HEK293T (cell line): ENCODE data around the gene CRYL1.

ENCODE experiments used
- BHLHE40 ChIP-seq: fragments of 450-650 bp; IDR thresholded peaks from 2 replicates; pipeline ENCODE4 v1.6.1; 2016; ENCODE audit warnings: mild to moderate bottlenecking, moderate library complexity, borderline replicate concordance
- CTBP1 ChIP-seq: fragments of 450-650 bp; IDR thresholded peaks from 2 replicates; pipeline ENCODE4 v1.6.1; 2016; ENCODE audit warnings: borderline replicate concordance
- FOXM1 ChIP-seq: fragments of 450-650 bp; IDR thresholded peaks from 2 replicates; pipeline ENCODE4 v1.6.1; 2017; ENCODE audit warnings: mild to moderate bottlenecking, borderline replicate concordance
- LEF1 ChIP-seq: fragments of 450-650 bp; IDR thresholded peaks from 2 replicates; pipeline ENCODE4 v1.6.1; 2017; ENCODE audit warnings: mild to moderate bottlenecking, borderline replicate concordance
- SP1 ChIP-seq: fragments of 450-650 bp; IDR thresholded peaks from 2 replicates; pipeline ENCODE4 v1.6.1; 2017
- TF ChIP-seq, protein P1 (sequence below): fragments of 450-650 bp; IDR thresholded peaks from 2 replicates; pipeline ENCODE4 v1.6.1; 2016

GRCh38 chr13:20547479-20547908, 21.8 kb upstream of the CRYL1 start:
- TF ChIP-seq CTBP1 (no peak), FOXM1 (no peak), SP1 (no peak), LEF1 (no peak), BHLHE40 (no peak)
- TF ChIP-seq, protein P1, sequence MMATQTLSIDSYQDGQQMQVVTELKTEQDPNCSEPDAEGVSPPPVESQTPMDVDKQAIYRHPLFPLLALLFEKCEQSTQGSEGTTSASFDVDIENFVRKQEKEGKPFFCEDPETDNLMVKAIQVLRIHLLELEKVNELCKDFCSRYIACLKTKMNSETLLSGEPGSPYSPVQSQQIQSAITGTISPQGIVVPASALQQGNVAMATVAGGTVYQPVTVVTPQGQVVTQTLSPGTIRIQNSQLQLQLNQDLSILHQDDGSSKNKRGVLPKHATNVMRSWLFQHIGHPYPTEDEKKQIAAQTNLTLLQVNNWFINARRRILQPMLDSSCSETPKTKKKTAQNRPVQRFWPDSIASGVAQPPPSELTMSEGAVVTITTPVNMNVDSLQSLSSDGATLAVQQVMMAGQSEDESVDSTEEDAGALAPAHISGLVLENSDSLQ, result no peak
